Brain microvascular endothelial cell (primary cell): ENCODE data around the gene CEBPB.
"Not testable (repeated sequence)": the region's sequence is repeated elsewhere in the genome, so short reads cannot be mapped to it uniquely, and the experiment has no call there.

Experiments used
- DNase-seq: peaks from one replicate; pipeline ENCODE4 v3.0.0-alpha.2; 2020
- H3K27ac ChIP-seq: fragments of 250-450 bp; sonication (Bioruptor Pico); 2 replicates; pipeline ENCODE4 v1.5.1; 2020; ENCODE audit warnings: mild to moderate bottlenecking, moderate library complexity
- H3K27me3 ChIP-seq: fragments of 250-450 bp; sonication (Bioruptor Pico); replicated peaks from 2 replicates; pipeline ENCODE4 v1.5.1; 2020; ENCODE audit warnings: mild to moderate bottlenecking
- H3K36me3 ChIP-seq: fragments of 250-450 bp; sonication (Bioruptor Pico); replicated peaks from 2 replicates; pipeline ENCODE4 v1.5.1; 2020; ENCODE audit warnings: mild to moderate bottlenecking
- H3K4me3 ChIP-seq: 2 replicates; pipeline ENCODE4 v1.5.1; 2011; ENCODE audit warnings: low read depth, mild to moderate bottlenecking, control low read depth, low read length, moderate library complexity
- in situ Hi-C: cut with HindIII; loops from 2 replicates; pipeline ENCODE4 v1.10.0; 2017; ENCODE audit warnings: low sequenced_read_pairs, low pct_ligation_motif_present
- TF ChIP-seq, protein P1 (sequence below): IDR thresholded peaks from 2 replicates; pipeline ENCODE4 v1.5.1; 2011; ENCODE audit warnings: low read depth, mild to moderate bottlenecking, moderate library complexity, low read length, control low read depth, inconsistent platforms; ENCODE audit errors: missing control alignments

CEBPB gene

GRCh38 chr20:50197463-50198179, 7.0 kb downstream of the CEBPB start:
- TF ChIP-seq, protein P1, sequence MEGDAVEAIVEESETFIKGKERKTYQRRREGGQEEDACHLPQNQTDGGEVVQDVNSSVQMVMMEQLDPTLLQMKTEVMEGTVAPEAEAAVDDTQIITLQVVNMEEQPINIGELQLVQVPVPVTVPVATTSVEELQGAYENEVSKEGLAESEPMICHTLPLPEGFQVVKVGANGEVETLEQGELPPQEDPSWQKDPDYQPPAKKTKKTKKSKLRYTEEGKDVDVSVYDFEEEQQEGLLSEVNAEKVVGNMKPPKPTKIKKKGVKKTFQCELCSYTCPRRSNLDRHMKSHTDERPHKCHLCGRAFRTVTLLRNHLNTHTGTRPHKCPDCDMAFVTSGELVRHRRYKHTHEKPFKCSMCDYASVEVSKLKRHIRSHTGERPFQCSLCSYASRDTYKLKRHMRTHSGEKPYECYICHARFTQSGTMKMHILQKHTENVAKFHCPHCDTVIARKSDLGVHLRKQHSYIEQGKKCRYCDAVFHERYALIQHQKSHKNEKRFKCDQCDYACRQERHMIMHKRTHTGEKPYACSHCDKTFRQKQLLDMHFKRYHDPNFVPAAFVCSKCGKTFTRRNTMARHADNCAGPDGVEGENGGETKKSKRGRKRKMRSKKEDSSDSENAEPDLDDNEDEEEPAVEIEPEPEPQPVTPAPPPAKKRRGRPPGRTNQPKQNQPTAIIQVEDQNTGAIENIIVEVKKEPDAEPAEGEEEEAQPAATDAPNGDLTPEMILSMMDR, result no peak

DNA sequence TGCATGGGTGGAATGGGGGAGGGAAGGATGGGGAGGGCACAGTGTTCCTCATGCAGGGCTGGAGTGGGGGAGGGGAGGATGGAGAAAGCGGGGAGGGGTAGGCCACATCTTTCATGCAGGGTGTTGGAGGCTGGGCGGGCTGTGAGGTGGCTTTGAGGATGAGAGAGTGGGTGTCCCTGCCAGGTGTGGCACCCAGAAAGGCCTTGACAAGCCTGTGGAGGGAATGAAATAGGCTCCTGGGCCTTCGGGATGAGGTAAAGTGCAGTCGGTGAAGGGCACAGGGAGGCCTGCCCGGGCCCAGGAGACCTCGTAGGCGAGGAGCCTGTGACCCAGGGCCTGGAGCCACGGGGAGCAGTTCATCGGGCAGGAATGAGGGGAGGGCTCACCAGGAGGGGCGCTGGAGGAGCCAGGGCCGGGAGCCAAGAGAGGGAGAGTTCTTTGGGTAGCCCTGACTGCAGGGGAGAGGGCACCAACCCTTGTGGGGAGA, 7.6 kb downstream of the CEBPB start:
- Histone ChIP-seq H3K27ac (no peak overlapping the region), H3K36me3 (peaks cover 9% of the 10 kb centered on the region), H3K27me3 (no peaks in the 10 kb centered on the region), H3K4me3 (no peak overlapping the region)
- in situ Hi-C loops, result loop anchor here (5.0 kb wide), 1 partner anchor 89 kb away; no protein-coding TSS in a partner anchor
- TF ChIP-seq, protein P1, result peak; percentile 11
- DNase-seq, result no peak

More at GRCh38 chr20:50197463-50198179, 7.0 kb downstream of the CEBPB start:
- no peak for DNase-seq
- Histone ChIP-seq H3K27me3 (no peaks in the 10 kb centered on the region), H3K27ac (no peak overlapping the region), H3K36me3 (peaks cover 15% of the 10 kb centered on the region), H3K4me3 (no peak overlapping the region)
- in situ Hi-C loops, result loop anchor here (5.0 kb wide), 1 partner anchor 90 kb away; no protein-coding TSS in a partner anchor

GRCh38 chr20:50198716-50199115, 8.1 kb downstream of the CEBPB start:
- Histone ChIP-seq H3K36me3 (peaks cover 4% of the 10 kb centered on the region), H3K4me3 (no peak overlapping the region), H3K27ac (no peak overlapping the region), H3K27me3 (no peaks in the 10 kb centered on the region)
- no peak for DNase-seq
- TF ChIP-seq, protein P1, result no peak
- in situ Hi-C loops, result loop anchor here (5.0 kb wide), 1 partner anchor 89 kb away; no protein-coding TSS in a partner anchor

- in situ Hi-C loops, result loop anchor here (5.0 kb wide), 1 partner anchor 88 kb away; no protein-coding TSS in a partner anchor
- Histone ChIP-seq H3K27me3 (no peaks in the 10 kb centered on the region), H3K4me3 (no peak overlapping the region), H3K27ac (no peak overlapping the region), H3K36me3 (no peaks in the 10 kb centered on the region)
- TF ChIP-seq, protein P1, result no peak
- DNase-seq, result no peak
Observed at GRCh38 chr20:50199703-50200102, 9.1 kb downstream of the CEBPB start.

- H3K4me3 ChIP-seq, result no peak overlapping the region
- TF ChIP-seq, protein P1, result no peak
- no peak overlapping the region for H3K27ac ChIP-seq
- in situ Hi-C loops, result no loop called here
- H3K36me3 ChIP-seq, result no peaks in the 10 kb centered on the region
- DNase-seq, result no peak
- no peaks in the 10 kb centered on the region for H3K27me3 ChIP-seq
Observed at GRCh38 chr20:50200482-50201104, 10.0 kb downstream of the CEBPB start.

GRCh38 chr20:50201710-50202109, 11.1 kb downstream of the CEBPB start:
- DNase-seq, H3K36me3 ChIP-seq, in situ Hi-C loops, H3K4me3 ChIP-seq, H3K27me3 ChIP-seq, H3K27ac ChIP-seq: not testable (repeated sequence)
